Measurements from ENCODE around the gene SHD.

DNA sequence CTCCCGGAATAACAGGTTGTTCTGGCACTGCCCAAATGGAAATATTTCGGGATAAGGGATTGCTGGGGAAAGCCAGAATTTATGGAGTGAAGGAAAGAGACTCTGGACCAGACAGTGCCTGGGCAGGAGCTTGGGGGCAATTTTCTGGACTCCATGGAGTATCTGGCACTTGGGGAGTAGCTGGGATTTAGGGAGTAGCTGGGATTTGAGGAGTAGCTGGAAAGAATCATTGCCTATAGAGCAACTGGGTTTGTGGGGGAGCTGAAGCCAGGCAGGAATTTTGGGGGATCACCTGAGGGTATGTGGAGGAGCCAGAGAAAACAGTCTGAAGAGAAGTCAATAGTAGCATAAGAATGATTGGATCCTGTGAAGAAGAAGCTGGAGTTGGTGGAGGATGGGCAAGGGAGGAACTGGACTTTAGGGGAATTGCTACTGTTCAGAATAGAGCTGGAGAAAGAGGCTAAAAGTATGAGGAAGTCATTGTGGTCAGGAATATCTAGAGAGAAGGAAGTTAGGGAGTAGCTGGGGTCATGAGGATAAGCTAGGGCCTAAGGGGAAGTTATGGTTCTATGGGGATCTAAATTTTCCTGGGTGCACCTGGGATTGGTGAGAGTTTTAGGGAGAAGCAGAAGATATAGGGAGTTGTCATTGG lies 40.1 kb downstream of the SHD start:
- TF ChIP-seq, protein P1, sequence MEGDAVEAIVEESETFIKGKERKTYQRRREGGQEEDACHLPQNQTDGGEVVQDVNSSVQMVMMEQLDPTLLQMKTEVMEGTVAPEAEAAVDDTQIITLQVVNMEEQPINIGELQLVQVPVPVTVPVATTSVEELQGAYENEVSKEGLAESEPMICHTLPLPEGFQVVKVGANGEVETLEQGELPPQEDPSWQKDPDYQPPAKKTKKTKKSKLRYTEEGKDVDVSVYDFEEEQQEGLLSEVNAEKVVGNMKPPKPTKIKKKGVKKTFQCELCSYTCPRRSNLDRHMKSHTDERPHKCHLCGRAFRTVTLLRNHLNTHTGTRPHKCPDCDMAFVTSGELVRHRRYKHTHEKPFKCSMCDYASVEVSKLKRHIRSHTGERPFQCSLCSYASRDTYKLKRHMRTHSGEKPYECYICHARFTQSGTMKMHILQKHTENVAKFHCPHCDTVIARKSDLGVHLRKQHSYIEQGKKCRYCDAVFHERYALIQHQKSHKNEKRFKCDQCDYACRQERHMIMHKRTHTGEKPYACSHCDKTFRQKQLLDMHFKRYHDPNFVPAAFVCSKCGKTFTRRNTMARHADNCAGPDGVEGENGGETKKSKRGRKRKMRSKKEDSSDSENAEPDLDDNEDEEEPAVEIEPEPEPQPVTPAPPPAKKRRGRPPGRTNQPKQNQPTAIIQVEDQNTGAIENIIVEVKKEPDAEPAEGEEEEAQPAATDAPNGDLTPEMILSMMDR (IDR thresholded peaks at IDR 0.05): no peak
- TF ChIP-seq POLR2A (IDR thresholded peaks at IDR 0.05): no peak

Measured in testis (tissue), 2 donors.